ENCODE data around the gene INS.

The INS gene

GRCh38 chr11:2200536-2200935 is 39.5 kb upstream of the INS start:
- H3K36me3 ChIP-seq (ENCODE audit: control insufficient read depth, insufficient read depth, low read length): no peaks in the 10 kb centered on the region
- no peak overlapping the region for H3K23ac ChIP-seq (ENCODE audit: low read length)
- H3K79me1 ChIP-seq (ENCODE audit: low read length): no peaks in the 10 kb centered on the region
- no peak overlapping the region for H2BK15ac ChIP-seq (replicated peaks; ENCODE audit: low read depth)
- no peak overlapping the region for H3K9ac ChIP-seq (ENCODE audit: low read length)
- H2BK120ac ChIP-seq (ENCODE audit: low read depth, low read length): no peak overlapping the region
- H4K5ac ChIP-seq (ENCODE audit: low read length): no peak overlapping the region
- no peak overlapping the region for H3K18ac ChIP-seq (ENCODE audit: low read length)
- no CpG with 5 or more reads among the region's 11 CpGs for WGBS (ENCODE audit: extremely low coverage, insufficient coverage, low lambda C conversion rate)
- H4K8ac ChIP-seq (ENCODE audit: low read depth, low read length): no peak overlapping the region
- H3K4me1 ChIP-seq (ENCODE audit: control insufficient read depth, low read depth, low read length): no peaks in the 10 kb centered on the region
- H3K56ac ChIP-seq (ENCODE audit: low read length): no peak overlapping the region
- no peak for DNase-seq
- no peak overlapping the region for H2AK5ac ChIP-seq (ENCODE audit: low read length)
- H3K4me2 ChIP-seq (ENCODE audit: low read length): no peak overlapping the region
- H3K27ac ChIP-seq (ENCODE audit: low read depth, low read length): no peak overlapping the region
- H3K4me3 ChIP-seq (ENCODE audit: low read length): no peak overlapping the region
- no peaks in the 10 kb centered on the region for H3K79me2 ChIP-seq (ENCODE audit: control insufficient read depth, insufficient read depth, low read length)
- no peak overlapping the region for H3K4ac ChIP-seq (ENCODE audit: low read depth, low read length)
- no peak overlapping the region for H2BK5ac ChIP-seq (ENCODE audit: low read length)
- no peaks in the 10 kb centered on the region for H3K27me3 ChIP-seq (ENCODE audit: insufficient read depth, low read length, poor library complexity)

GRCh38 chr11:2199466-2200341 is 38.7 kb upstream of the INS start:
- Histone ChIP-seq H3K18ac (ENCODE audit: low read length) (no peak overlapping the region), H3K79me1 (ENCODE audit: low read length) (no peaks in the 10 kb centered on the region), H2BK120ac (ENCODE audit: low read depth, low read length) (no peak overlapping the region), H2AK5ac (ENCODE audit: low read length) (no peak overlapping the region), H4K8ac (ENCODE audit: low read depth, low read length) (no peak overlapping the region), H3K23ac (ENCODE audit: low read length) (no peak overlapping the region), H3K9ac (ENCODE audit: low read length) (no peak overlapping the region), H3K79me2 (ENCODE audit: control insufficient read depth, insufficient read depth, low read length) (no peaks in the 10 kb centered on the region), H2BK5ac (ENCODE audit: low read length) (no peak overlapping the region), H3K56ac (ENCODE audit: low read length) (no peak overlapping the region), H3K4me2 (ENCODE audit: low read length) (no peak overlapping the region), H3K4me1 (ENCODE audit: control insufficient read depth, low read depth, low read length) (no peaks in the 10 kb centered on the region), H3K27ac (ENCODE audit: low read depth, low read length) (no peak overlapping the region), H3K4me3 (ENCODE audit: low read length) (no peak overlapping the region), H2BK15ac (replicated peaks; ENCODE audit: low read depth) (no peak overlapping the region), H3K36me3 (ENCODE audit: control insufficient read depth, insufficient read depth, low read length) (no peaks in the 10 kb centered on the region), H3K4ac (ENCODE audit: low read depth, low read length) (no peak overlapping the region), H4K5ac (ENCODE audit: low read length) (no peak overlapping the region), H3K27me3 (ENCODE audit: insufficient read depth, low read length, poor library complexity) (no peaks in the 10 kb centered on the region)
- DNase-seq: no peak
- WGBS (ENCODE audit: extremely low coverage, insufficient coverage, low lambda C conversion rate): no CpG with 5 or more reads among the region's 22 CpGs

- WGBS (ENCODE audit: extremely low coverage, insufficient coverage, low lambda C conversion rate): no CpG with 5 or more reads among the region's 21 CpGs
- Histone ChIP-seq H3K79me1 (ENCODE audit: low read length) (no peaks in the 10 kb centered on the region), H3K4me2 (ENCODE audit: low read length) (no peak overlapping the region), H3K27ac (ENCODE audit: low read depth, low read length) (no peak overlapping the region), H3K36me3 (ENCODE audit: control insufficient read depth, insufficient read depth, low read length) (no peaks in the 10 kb centered on the region), H3K27me3 (ENCODE audit: insufficient read depth, low read length, poor library complexity) (no peaks in the 10 kb centered on the region), H4K5ac (ENCODE audit: low read length) (no peak overlapping the region), H3K4me1 (ENCODE audit: control insufficient read depth, low read depth, low read length) (no peaks in the 10 kb centered on the region), H2BK120ac (ENCODE audit: low read depth, low read length) (no peak overlapping the region), H3K4ac (ENCODE audit: low read depth, low read length) (no peak overlapping the region), H3K79me2 (ENCODE audit: control insufficient read depth, insufficient read depth, low read length) (no peaks in the 10 kb centered on the region), H3K4me3 (ENCODE audit: low read length) (no peak overlapping the region), H3K56ac (ENCODE audit: low read length) (no peak overlapping the region), H3K9ac (ENCODE audit: low read length) (no peak overlapping the region), H3K23ac (ENCODE audit: low read length) (no peak overlapping the region), H2AK5ac (ENCODE audit: low read length) (no peak overlapping the region), H2BK5ac (ENCODE audit: low read length) (no peak overlapping the region), H3K18ac (ENCODE audit: low read length) (no peak overlapping the region), H4K8ac (ENCODE audit: low read depth, low read length) (no peak overlapping the region), H2BK15ac (replicated peaks; ENCODE audit: low read depth) (no peak overlapping the region)
- DNase-seq: no peak
Observed at GRCh38 chr11:2198621-2199365, 37.8 kb upstream of the INS start.

- H3K79me2 ChIP-seq (ENCODE audit: control insufficient read depth, insufficient read depth, low read length): no peaks in the 10 kb centered on the region
- no peak overlapping the region for H3K27ac ChIP-seq (ENCODE audit: low read depth, low read length)
- H3K4me3 ChIP-seq (ENCODE audit: low read length): no peak overlapping the region
- H4K5ac ChIP-seq (ENCODE audit: low read length): no peak overlapping the region
- no peaks in the 10 kb centered on the region for H3K4me1 ChIP-seq (ENCODE audit: control insufficient read depth, low read depth, low read length)
- no peaks in the 10 kb centered on the region for H3K27me3 ChIP-seq (ENCODE audit: insufficient read depth, low read length, poor library complexity)
- H3K36me3 ChIP-seq (ENCODE audit: control insufficient read depth, insufficient read depth, low read length): no peaks in the 10 kb centered on the region
- WGBS (ENCODE audit: extremely low coverage, insufficient coverage, low lambda C conversion rate): no CpG with 5 or more reads among the region's 28 CpGs
- H3K4ac ChIP-seq (ENCODE audit: low read depth, low read length): no peak overlapping the region
- H3K9ac ChIP-seq (ENCODE audit: low read length): no peak overlapping the region
- no peaks in the 10 kb centered on the region for H3K79me1 ChIP-seq (ENCODE audit: low read length)
- no peak overlapping the region for H2BK120ac ChIP-seq (ENCODE audit: low read depth, low read length)
- H3K56ac ChIP-seq (ENCODE audit: low read length): no peak overlapping the region
- H2BK15ac ChIP-seq (replicated peaks; ENCODE audit: low read depth): no peak overlapping the region
- no peak overlapping the region for H3K18ac ChIP-seq (ENCODE audit: low read length)
- no peak overlapping the region for H2BK5ac ChIP-seq (ENCODE audit: low read length)
- H4K8ac ChIP-seq (ENCODE audit: low read depth, low read length): no peak overlapping the region
- DNase-seq: no peak
- no peak overlapping the region for H3K4me2 ChIP-seq (ENCODE audit: low read length)
- H2AK5ac ChIP-seq (ENCODE audit: low read length): no peak overlapping the region
- no peak overlapping the region for H3K23ac ChIP-seq (ENCODE audit: low read length)
Observed at GRCh38 chr11:2197771-2198520, 36.9 kb upstream of the INS start.

GRCh38 chr11:2196970-2197770 is 36.2 kb upstream of the INS start:
- Histone ChIP-seq H4K5ac (ENCODE audit: low read length) (no peak overlapping the region), H3K79me2 (ENCODE audit: control insufficient read depth, insufficient read depth, low read length) (no peaks in the 10 kb centered on the region), H2BK120ac (ENCODE audit: low read depth, low read length) (no peak overlapping the region), H2AK5ac (ENCODE audit: low read length) (no peak overlapping the region), H3K4me3 (ENCODE audit: low read length) (no peak overlapping the region), H3K56ac (ENCODE audit: low read length) (no peak overlapping the region), H3K36me3 (ENCODE audit: control insufficient read depth, insufficient read depth, low read length) (no peaks in the 10 kb centered on the region), H3K9ac (ENCODE audit: low read length) (no peak overlapping the region), H2BK5ac (ENCODE audit: low read length) (no peak overlapping the region), H4K8ac (ENCODE audit: low read depth, low read length) (no peak overlapping the region), H2BK15ac (replicated peaks; ENCODE audit: low read depth) (no peak overlapping the region), H3K4me1 (ENCODE audit: control insufficient read depth, low read depth, low read length) (no peaks in the 10 kb centered on the region), H3K27ac (ENCODE audit: low read depth, low read length) (no peak overlapping the region), H3K23ac (ENCODE audit: low read length) (no peak overlapping the region), H3K79me1 (ENCODE audit: low read length) (no peaks in the 10 kb centered on the region), H3K27me3 (ENCODE audit: insufficient read depth, low read length, poor library complexity) (no peaks in the 10 kb centered on the region), H3K18ac (ENCODE audit: low read length) (no peak overlapping the region), H3K4me2 (ENCODE audit: low read length) (no peak overlapping the region), H3K4ac (ENCODE audit: low read depth, low read length) (no peak overlapping the region)
- peak; percentile 81 for DNase-seq
- no CpG with 5 or more reads among the region's 23 CpGs for WGBS (ENCODE audit: extremely low coverage, insufficient coverage, low lambda C conversion rate)
